Uterus (tissue), 4 donors: ENCODE measurements around the gene ABCC6. TPM values are rescaled to one million over a fixed set of nuclear protein-coding genes. Genes with fewer than 3 reads are reported as not detected.
"Not testable (repeated sequence)": the region's sequence is repeated elsewhere in the genome, so short reads cannot be mapped to it uniquely, and the experiment has no call there.

Experiments
- DNase-seq, 2 donors: peaks; one replicate each; pipeline ENCODE4 v3.0.0-alpha.2; 2019 to 2020
- H3K27ac ChIP-seq, 2 donors: fragments of 200-600 bp; sonication (generic); 1 replicate in 1 of 2; 2 replicates in 1 of 2; pipeline ENCODE4 v1.5.1; 2016 to 2018
- H3K27me3 ChIP-seq, 2 donors: fragments of 200-600 bp; sonication (generic); one replicate each; pipeline ENCODE4 v1.5.1; 2018 to 2019; ENCODE audit warnings: control low read depth in 1 of 2
- H3K36me3 ChIP-seq, 2 donors: fragments of 200-600 bp; sonication (generic); one replicate each; pipeline ENCODE4 v1.5.1; 2019; ENCODE audit warnings: control low read depth in 1 of 2
- H3K4me1 ChIP-seq, 2 donors: fragments of 200-600 bp; sonication (generic); one replicate each; pipeline ENCODE4 v1.5.1; 2018 to 2019; ENCODE audit warnings: control low read depth in 1 of 2
- H3K4me3 ChIP-seq, 2 donors: fragments of 200-600 bp; sonication (generic); 1 replicate in 1 of 2; 2 replicates in 1 of 2; pipeline ENCODE4 v1.5.1; 2018 to 2019; ENCODE audit warnings: mild to moderate bottlenecking in 1 of 2
- H3K9me3 ChIP-seq, 2 donors: fragments of 200-600 bp; sonication (generic); one replicate each; pipeline ENCODE4 v1.5.1; 2019; ENCODE audit warnings: control low read depth in 1 of 2
- POLR2A ChIP-seq, 2 donors: fragments of 450-650 bp; IDR thresholded peaks; one replicate each; pipeline ENCODE4 v1.6.1; 2016; ENCODE audit warnings: antibody characterized with exemption in 2 of 2, mild to moderate bottlenecking in 1 of 2, moderate library complexity in 1 of 2
- intact Hi-C: fragments of 100-400 bp; cut with DNase I; formaldehyde crosslinking; loops from one replicate; pipeline ENCODE4 v1.15.1; 2023; ENCODE audit warnings: low total_unique reads
- total RNA-seq, 4 donors: library from RNA; depleted of rRNA in 3 of 4; stranded (reverse); fragments of >200 nt in 3 of 4; gene quantifications; one replicate each; pipeline versions ENCODE4 v1.1.0 to v1.2.4, GENCODE V29; 2014 to 2023
- TF ChIP-seq, protein P1 (sequence below), 4 experiments: fragments of 200-600 bp in 2 of 4; fragments of 450-650 bp in 2 of 4; sonication (generic) in 2 of 4; IDR thresholded peaks; one replicate each; pipeline ENCODE4 v1.5.1; 2016 to 2019; ENCODE audit warnings: antibody characterized with exemption in 4 of 4, mild to moderate bottlenecking in 2 of 4, moderate library complexity in 1 of 4
- donor health status: DM: yes; HTN: yes; CAD: no.

ABCC6 gene
- total RNA-seq, 4 donors from 2014 or later, result 0.29 to 7.6 (median 1.3) TPM; not detected in 1

DNA sequence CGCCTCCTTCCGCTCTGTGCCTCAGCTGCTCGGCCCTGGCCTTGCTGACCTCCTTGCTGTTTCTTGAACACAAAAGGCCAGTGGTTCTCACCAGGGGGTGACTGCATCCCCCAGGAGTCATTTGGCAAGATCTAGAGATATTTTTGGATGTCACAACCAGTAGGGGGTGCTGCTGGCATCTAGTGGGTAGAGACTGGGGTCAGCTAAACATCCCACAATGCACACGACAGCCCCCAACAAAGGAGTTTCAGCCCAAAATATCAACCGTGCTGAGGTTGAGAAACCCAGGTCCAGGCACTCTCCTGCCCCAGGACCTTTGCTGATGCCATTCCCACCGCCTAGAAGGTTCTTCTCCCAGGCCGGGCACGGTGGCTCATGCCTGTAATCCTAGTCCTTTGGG, 39.7 kb downstream of the ABCC6 start:
- H3K9me3 ChIP-seq, result no peaks in the 10 kb centered on the region
- no peaks in the 10 kb centered on the region for H3K36me3 ChIP-seq
- H3K4me3 ChIP-seq, result no peak overlapping the region
- TF ChIP-seq POLR2A (IDR thresholded peaks at IDR 0.05), result no peak
- TF ChIP-seq, protein P1, sequence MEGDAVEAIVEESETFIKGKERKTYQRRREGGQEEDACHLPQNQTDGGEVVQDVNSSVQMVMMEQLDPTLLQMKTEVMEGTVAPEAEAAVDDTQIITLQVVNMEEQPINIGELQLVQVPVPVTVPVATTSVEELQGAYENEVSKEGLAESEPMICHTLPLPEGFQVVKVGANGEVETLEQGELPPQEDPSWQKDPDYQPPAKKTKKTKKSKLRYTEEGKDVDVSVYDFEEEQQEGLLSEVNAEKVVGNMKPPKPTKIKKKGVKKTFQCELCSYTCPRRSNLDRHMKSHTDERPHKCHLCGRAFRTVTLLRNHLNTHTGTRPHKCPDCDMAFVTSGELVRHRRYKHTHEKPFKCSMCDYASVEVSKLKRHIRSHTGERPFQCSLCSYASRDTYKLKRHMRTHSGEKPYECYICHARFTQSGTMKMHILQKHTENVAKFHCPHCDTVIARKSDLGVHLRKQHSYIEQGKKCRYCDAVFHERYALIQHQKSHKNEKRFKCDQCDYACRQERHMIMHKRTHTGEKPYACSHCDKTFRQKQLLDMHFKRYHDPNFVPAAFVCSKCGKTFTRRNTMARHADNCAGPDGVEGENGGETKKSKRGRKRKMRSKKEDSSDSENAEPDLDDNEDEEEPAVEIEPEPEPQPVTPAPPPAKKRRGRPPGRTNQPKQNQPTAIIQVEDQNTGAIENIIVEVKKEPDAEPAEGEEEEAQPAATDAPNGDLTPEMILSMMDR (IDR thresholded peaks at IDR 0.05), result no peak
- H3K4me1 ChIP-seq, result no peaks in the 10 kb centered on the region
- intact Hi-C loops, result no loop called here
- no peaks in the 10 kb centered on the region for H3K27me3 ChIP-seq
- H3K27ac ChIP-seq, result no peak overlapping the region
- DNase-seq, result no peak

DNA sequence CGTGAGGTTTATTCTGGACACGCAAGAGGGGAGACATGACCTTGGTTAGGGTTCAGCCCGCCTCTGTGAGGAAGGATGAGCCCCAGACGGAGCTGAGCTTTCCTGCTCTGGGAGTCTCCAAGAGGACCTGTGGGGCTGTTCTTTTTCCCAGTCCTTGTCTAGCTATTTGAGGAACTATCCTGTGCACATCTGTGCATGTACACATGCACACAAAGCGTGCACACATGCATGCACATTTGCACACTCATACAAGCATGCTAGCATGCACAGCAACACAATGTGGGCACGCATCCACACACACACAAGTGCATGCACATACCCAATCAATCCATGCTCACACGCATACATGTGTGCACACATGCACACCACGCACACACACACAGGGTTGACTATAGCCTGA, 40.4 kb downstream of the ABCC6 start:
- Histone ChIP-seq H3K27me3 (no peaks in the 10 kb centered on the region), H3K4me3 (no peak overlapping the region), H3K9me3 (no peaks in the 10 kb centered on the region), H3K27ac (no peak overlapping the region), H3K36me3 (no peaks in the 10 kb centered on the region), H3K4me1 (no peaks in the 10 kb centered on the region)
- DNase-seq, result no peak
- no peak for TF ChIP-seq POLR2A (IDR thresholded peaks at IDR 0.05)
- TF ChIP-seq, protein P1 (IDR thresholded peaks at IDR 0.05), result no peak
- intact Hi-C loops, result no loop called here

DNA sequence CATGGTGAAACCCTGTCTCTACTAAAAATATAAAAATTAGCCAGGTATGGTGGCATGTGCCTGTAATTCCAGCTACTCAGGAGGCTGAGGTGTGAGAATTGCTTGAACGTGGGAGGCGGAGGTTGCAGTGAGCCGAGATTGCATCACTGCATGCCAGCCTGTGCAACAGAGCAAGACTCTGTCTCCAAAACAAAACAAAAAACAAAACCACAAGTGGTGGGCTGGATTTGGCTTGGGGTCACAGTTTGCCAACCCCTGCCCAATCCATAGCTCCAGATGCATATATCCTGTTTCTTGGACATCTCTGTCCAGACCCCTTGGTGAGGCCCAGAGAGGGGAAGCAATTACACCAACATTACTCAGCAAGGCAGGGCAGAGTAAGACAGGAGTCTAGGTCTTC, 41.5 kb downstream of the ABCC6 start:
- H3K36me3 ChIP-seq, DNase-seq, H3K4me3 ChIP-seq, H3K27ac ChIP-seq, H3K9me3 ChIP-seq, H3K27me3 ChIP-seq, intact Hi-C loops, H3K4me1 ChIP-seq: not testable (repeated sequence)

DNA sequence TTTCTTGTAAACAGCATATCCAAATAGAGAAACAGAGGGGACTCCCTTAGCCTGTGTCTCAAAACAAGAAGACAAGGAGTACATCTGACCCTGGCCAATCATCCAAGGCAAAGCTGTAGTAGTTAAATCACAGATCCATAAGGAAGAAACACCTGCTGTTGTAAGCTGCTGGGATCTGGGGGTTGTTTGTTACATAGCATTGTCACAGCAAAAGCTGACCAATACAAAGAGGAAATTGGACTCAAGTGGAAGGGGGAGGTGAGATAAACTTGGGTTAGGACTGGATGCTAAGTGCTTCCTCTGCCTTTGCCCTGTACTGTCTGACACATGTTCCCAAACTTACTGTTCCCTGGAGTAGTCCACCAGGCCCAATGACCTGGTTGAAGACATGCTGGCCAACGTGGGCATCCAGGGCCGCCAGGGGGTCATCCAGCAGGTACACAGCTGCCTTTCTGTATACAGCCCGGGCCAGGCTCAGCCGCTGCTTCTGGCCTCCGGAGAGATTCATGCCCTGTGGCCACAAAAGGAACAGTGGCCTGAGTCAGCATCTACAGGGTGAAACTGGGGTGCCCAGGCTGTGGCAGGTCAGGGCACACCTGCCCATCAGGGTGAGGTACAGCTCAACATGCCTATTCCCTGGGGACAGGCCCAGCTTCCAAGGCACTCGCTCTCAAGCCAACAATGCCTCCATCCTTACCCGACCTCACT, 44.7 kb downstream of the ABCC6 start:
- no peaks in the 10 kb centered on the region for H3K4me1 ChIP-seq
- H3K4me3 ChIP-seq, result no peak overlapping the region
- TF ChIP-seq, protein P1 (IDR thresholded peaks at IDR 0.05), result no peak
- TF ChIP-seq POLR2A (IDR thresholded peaks at IDR 0.05), result no peak
- H3K27me3 ChIP-seq, result no peaks in the 10 kb centered on the region
- intact Hi-C loops, result no loop called here
- H3K27ac ChIP-seq, result no peak overlapping the region
- H3K9me3 ChIP-seq, result no peaks in the 10 kb centered on the region
- H3K36me3 ChIP-seq, result no peaks in the 10 kb centered on the region
- no peak for DNase-seq

DNA sequence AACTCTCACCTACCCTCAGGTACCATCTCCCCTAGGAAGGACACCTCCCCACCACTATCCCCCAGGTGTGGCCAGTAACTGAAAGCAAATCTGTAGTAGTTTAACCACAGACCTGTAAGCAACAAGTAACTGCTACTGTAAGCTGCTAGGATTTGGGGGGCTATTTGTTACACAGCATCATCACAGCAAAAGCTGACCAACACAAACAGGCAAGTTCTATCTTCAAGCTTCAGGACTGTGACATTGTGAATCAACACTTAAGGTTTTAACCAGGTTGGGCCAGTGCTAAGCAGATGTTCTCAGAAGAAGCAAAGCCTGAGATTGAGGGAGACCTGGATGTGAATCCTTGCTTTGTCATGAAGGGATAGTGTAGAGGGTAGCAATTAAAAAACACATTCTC, 47.0 kb downstream of the ABCC6 start:
- no peak for DNase-seq
- Histone ChIP-seq H3K9me3 (no peaks in the 10 kb centered on the region), H3K36me3 (no peaks in the 10 kb centered on the region), H3K27ac (no peak overlapping the region), H3K4me3 (no peak overlapping the region), H3K27me3 (no peaks in the 10 kb centered on the region), H3K4me1 (no peaks in the 10 kb centered on the region)
- intact Hi-C loops, result no loop called here
- TF ChIP-seq POLR2A (IDR thresholded peaks at IDR 0.05), result no peak
- TF ChIP-seq, protein P1 (IDR thresholded peaks at IDR 0.05), result no peak

DNA sequence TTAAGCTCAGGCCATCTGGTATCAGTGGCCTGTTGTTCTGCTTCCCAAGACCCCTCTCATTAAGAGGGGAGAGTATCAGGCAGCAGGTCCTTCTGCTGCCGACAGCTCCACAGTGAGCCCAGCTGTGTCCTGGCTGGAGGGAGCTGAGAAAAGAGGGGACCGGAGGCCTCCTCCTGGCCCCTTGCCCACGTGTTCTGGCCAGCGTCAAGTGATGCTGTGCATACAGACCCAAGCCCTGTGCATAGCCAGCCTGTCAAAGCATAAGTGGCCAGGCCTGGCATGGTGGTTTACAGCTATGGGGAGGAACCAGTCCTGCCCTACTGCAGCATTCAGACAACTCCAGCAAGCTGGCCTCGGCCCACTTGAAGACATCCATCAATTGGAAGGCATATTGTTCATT, 48.0 kb downstream of the ABCC6 start:
- TF ChIP-seq, protein P1 (IDR thresholded peaks at IDR 0.05), result no peak
- TF ChIP-seq POLR2A (IDR thresholded peaks at IDR 0.05), result no peak
- no peaks in the 10 kb centered on the region for H3K9me3 ChIP-seq
- intact Hi-C loops, result no loop called here
- H3K27me3 ChIP-seq, result no peaks in the 10 kb centered on the region
- no peaks in the 10 kb centered on the region for H3K4me1 ChIP-seq
- no peak overlapping the region for H3K27ac ChIP-seq
- H3K36me3 ChIP-seq, result no peaks in the 10 kb centered on the region
- no peak for DNase-seq
- H3K4me3 ChIP-seq, result no peak overlapping the region
